SK-N-MC (cell line): ENCODE results near the gene EPG5.

Source experiments
- DNase-seq: peaks from one replicate; pipeline ENCODE4 v3.0.0-alpha.2; 2011; ENCODE audit warnings: low read depth, low spot score
- H3K27ac ChIP-seq: fragments of 200-600 bp; sonication (generic); 2 replicates; pipeline ENCODE4 v1.5.1; 2016; ENCODE audit warnings: mixed run types
- H3K36me3 ChIP-seq: fragments of 200-600 bp; sonication (generic); 2 replicates; pipeline ENCODE4 v1.6.1; 2017; ENCODE audit warnings: antibody characterized with exemption, low read length, mixed read lengths; ENCODE audit not compliant: insufficient read depth
- H3K4me3 ChIP-seq: fragments of 200-600 bp; sonication (generic); 2 replicates; pipeline ENCODE4 v1.5.1; 2016
- H3K9ac ChIP-seq: fragments of 200-600 bp; sonication (generic); 2 replicates; pipeline ENCODE4 v1.8.0; 2017; ENCODE audit warnings: mixed run types, mixed read lengths; ENCODE audit not compliant: insufficient read length
- H3K9me3 ChIP-seq: fragments of 200-600 bp; sonication (generic); 2 replicates; pipeline ENCODE4 v1.6.1; 2017; ENCODE audit warnings: low read depth, mild to moderate bottlenecking, antibody characterized with exemption, low read length, moderate library complexity, mixed read lengths
- EZH2 ChIP-seq: fragments of 200-600 bp; sonication (generic); IDR thresholded peaks from one replicate; pipeline ENCODE4 v1.6.1; 2017; ENCODE audit warnings: antibody characterized with exemption
- FOXP2 ChIP-seq: optimal IDR thresholded peaks from 2 replicates; pipeline ENCODE3; 2011; ENCODE audit warnings: mild to moderate bottlenecking, moderate library complexity; ENCODE audit not compliant: insufficient read depth; ENCODE audit errors: extremely low read length, control extremely low read depth
- POLR2AphosphoS5 ChIP-seq: IDR thresholded peaks from 2 replicates; pipeline ENCODE4 v1.6.1; 2012; ENCODE audit warnings: mild to moderate bottlenecking, low read depth, low read length, borderline replicate concordance

Gene EPG5

DNA sequence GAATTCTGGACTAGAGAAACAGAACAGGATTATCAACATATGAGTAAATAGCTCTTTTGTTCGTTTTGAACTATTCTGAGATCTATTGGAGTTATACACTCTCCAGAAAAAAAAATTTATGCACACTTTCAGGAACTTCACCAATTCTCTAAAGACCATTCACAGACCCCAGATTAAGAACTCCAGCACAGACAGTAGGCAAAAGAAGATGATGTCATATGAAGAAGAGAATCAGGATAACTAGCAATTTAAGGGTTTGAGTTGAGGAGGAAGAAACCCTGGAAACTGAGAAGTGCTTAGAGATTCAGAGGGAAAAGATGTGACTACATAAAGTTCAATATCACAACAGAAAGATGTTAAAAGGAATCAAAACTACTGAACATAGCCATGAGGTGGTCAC is 71.8 kb downstream of the EPG5 start:
- Histone ChIP-seq H3K9me3 (no peaks in the 10 kb centered on the region), H3K4me3 (no peak overlapping the region), H3K27ac (no peak overlapping the region), H3K9ac (no peak overlapping the region), H3K36me3 (peaks cover 7% of the 10 kb centered on the region; the same call in 1 of the 2 replicates)
- DNase-seq = no peak
- TF ChIP-seq POLR2AphosphoS5 (no peak), FOXP2 (no peak), EZH2 (no peak)

DNA sequence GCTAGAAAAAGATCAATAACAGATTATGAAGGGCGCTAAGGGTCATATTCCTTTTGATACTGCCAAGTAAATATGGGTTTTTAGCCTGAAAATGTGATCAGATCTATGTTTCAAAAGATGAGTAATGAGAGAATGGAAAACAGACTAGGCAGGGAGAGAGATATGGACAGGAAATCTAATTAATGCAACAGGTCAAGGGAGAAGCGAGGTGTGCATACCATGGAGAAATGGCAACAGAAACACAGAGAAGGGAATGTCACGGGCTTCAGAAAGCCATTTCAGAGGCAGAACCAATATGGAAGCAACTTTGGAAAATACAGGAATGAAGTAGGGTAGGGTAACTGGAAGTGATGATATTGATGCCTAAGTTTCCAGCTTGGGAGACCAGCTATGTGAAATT is 72.3 kb downstream of the EPG5 start:
- no peak for DNase-seq
- Histone ChIP-seq H3K36me3 (peaks cover 7% of the 10 kb centered on the region; the same call in 1 of the 2 replicates), H3K9me3 (no peaks in the 10 kb centered on the region), H3K9ac (no peak overlapping the region), H3K4me3 (no peak overlapping the region), H3K27ac (no peak overlapping the region)
- TF ChIP-seq POLR2AphosphoS5 = no peak
- no peak for TF ChIP-seq FOXP2
- no peak for TF ChIP-seq EZH2

DNA sequence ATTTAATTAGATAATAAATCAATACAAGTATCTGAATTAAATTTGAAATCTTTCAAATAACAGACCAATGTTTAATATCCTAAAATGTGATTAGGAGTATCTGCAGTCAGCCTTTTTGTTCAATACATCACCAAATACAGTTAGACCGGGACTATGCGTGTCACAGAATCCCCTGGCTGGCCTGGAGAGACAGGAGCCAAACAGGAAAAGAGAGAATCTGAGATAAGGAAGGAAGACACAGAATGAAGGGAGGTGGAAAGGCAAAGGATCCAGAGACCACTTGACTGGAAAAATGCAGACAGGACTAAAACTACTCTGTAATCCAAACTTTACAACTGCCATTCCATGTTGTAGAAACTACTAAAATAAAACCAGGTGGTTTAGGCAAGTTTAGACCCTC is 75.3 kb downstream of the EPG5 start:
- TF ChIP-seq EZH2 (no peak), POLR2AphosphoS5 (no peak), FOXP2 (no peak)
- no peak for DNase-seq
- H3K9ac ChIP-seq = no peak overlapping the region
- no peaks in the 10 kb centered on the region for H3K36me3 ChIP-seq
- no peak overlapping the region for H3K4me3 ChIP-seq
- no peak overlapping the region for H3K27ac ChIP-seq
- H3K9me3 ChIP-seq = no peaks in the 10 kb centered on the region

DNA sequence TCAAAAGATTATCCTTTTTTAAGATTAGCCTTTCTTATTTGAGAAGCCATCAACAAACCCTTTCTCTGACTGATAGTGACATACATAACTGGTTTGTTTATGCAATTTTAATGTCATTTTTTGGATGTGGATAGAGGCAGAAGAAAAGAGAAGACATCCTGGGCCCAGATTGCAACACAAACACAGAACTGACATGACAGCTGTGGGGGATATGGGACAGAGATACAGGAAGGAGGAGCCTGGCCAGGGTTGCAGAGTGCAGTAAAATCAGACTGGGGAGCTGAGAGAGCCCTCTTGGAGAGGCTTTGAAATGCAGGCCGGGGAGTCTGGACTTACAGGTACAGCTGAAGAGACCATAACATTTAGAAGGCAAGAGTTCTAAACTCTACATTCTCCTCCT is 76.5 kb downstream of the EPG5 start:
- Histone ChIP-seq H3K9me3 (no peaks in the 10 kb centered on the region), H3K27ac (no peak overlapping the region), H3K36me3 (no peaks in the 10 kb centered on the region), H3K9ac (no peak overlapping the region), H3K4me3 (no peak overlapping the region)
- DNase-seq = no peak
- no peak for TF ChIP-seq POLR2AphosphoS5
- TF ChIP-seq EZH2 = no peak
- no peak for TF ChIP-seq FOXP2

DNA sequence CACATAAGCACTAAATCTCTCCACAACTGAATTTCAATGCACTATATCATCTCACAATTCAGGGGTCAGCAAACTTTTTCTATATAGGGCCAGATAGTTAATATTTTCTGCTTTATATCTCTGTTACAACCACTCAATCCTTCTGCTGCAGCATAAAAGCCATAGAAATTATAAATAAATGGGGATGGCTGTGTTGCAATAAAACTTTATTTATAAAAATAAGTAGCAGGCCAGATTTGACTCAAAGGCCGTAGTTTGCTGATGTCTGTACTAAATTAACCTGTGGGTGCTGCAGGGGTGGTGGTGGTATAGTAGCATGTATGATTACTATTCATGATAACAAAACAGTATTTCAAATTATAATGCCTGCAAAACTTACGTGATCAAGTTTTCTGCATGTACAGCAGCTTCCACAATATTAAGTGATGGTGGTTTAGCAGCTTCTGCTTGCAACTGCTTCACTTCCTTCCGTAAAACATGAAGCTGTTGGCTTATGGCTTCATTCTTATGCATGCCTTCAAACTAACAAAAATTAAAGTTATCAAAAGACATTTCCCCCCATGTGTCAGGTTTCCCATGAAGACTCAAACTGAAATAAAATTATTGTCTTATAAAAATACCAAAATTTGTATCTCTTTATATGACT is 77.6 kb downstream of the EPG5 start:
- H3K36me3 ChIP-seq = no peaks in the 10 kb centered on the region
- no peak for TF ChIP-seq POLR2AphosphoS5
- TF ChIP-seq FOXP2 = no peak
- TF ChIP-seq EZH2 = no peak
- no peak for DNase-seq
- H3K27ac ChIP-seq = no peak overlapping the region
- H3K9me3 ChIP-seq = no peaks in the 10 kb centered on the region
- H3K4me3 ChIP-seq = no peak overlapping the region
- no peak overlapping the region for H3K9ac ChIP-seq

DNA sequence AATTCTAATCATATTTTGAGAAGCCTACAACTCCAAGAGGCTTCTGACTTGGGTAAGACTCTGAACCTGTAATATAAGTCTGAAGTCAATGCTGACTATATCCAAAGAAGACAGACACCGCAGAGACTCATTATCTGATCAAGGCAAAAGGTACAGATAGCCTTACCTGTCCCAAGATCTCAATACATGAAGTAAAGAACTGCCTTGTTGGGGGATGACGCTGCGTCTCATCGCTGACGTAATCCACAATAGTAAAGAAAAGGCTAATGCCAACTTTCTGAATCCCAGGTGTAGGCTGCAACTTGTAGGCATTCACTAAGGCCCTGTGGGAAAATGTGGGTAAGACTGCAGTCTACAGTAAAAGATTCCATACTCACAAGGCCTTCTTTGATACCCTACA is 79.5 kb downstream of the EPG5 start:
- Histone ChIP-seq H3K4me3 (no peak overlapping the region), H3K9me3 (no peaks in the 10 kb centered on the region), H3K9ac (no peak overlapping the region), H3K36me3 (no peaks in the 10 kb centered on the region), H3K27ac (no peak overlapping the region)
- no peak for TF ChIP-seq POLR2AphosphoS5
- no peak for TF ChIP-seq EZH2
- no peak for TF ChIP-seq FOXP2
- no peak for DNase-seq

DNA sequence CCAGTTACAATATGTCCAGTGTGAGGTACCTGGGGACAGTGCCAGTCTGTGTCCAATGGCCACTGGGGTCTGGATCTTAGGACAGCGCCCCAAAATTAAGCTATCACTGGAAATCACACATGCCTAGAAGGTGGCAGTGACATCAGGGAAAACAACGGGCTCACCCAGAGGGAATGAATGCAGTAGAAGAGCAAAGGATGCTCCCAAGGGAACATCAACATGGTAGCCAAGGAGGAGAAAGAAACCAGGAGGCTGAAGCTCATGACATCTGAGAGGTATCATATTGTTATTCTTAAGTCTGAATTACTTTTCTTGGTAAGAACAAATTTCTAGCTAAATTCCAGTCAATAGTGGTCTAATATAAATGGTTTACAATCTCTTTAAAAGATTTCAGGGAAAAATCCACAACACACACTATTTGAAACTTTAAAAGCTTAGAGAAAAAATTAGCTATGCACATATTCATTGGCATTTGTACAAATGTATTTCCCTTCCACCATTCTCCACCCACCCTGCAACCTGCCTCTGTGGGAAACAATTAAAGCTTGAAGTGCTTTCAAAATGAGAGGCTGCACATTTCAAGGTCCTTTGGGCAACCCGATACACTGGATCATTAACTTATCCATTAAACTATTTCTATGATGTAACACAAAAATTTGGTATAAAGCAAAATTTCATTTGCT is 86.1 kb downstream of the EPG5 start:
- DNase-seq = no peak
- H3K27ac ChIP-seq = no peak overlapping the region
- H3K4me3 ChIP-seq = no peak overlapping the region
- H3K9me3 ChIP-seq = no peaks in the 10 kb centered on the region
- H3K36me3 ChIP-seq = no peaks in the 10 kb centered on the region; the same call in 1 of the 2 replicates
- no peak overlapping the region for H3K9ac ChIP-seq
- TF ChIP-seq EZH2 (no peak), POLR2AphosphoS5 (no peak), FOXP2 (no peak)

DNA sequence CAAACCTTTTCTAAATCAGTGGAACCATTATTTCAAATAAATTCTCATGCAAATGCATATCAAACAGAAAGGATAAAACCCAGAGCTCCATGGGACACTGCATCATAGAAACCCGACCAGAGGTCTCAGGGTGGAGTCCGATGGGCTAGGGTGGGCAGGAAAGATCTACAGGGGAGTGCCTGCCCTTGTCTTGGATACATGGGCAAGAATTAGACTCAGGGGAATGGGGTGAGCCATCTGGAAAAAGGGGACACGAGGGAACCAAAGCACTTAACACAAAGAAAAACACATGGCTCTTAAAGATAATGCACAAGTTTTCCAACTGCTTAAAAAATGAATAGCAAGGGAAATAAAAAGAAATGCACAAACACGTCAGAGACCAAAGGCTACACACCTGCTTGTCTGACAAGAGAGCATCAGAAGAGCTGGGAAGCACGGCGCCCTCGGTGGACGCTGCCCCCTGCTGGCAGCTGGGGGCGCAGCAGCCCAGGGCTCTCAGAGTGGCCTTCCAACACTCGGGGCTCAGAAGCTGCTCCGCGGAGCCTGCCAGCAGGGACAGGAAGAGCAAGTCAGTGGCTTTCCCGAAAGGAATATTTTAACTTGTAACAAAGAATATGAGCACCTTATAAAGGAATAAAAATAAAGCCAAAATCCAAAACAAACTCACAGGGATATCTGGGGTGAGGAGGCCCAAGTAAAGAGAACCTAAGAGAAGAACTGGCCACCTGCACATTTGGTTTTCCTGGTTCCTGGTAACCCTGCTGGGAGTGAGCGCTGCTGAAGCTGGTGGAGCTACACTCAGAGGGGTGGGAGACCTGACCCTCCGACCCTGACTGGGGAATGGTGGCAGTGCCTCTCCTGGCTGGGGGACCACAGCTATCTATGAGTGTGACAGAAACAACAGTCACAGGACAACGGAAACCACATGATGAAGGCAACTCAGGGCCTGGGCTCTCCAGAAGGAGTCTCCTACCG is 87.2 kb downstream of the EPG5 start:
- TF ChIP-seq EZH2 (no peak), FOXP2 (no peak), POLR2AphosphoS5 (no peak)
- no peak for DNase-seq
- Histone ChIP-seq H3K4me3 (no peak overlapping the region), H3K9ac (no peak overlapping the region), H3K9me3 (no peaks in the 10 kb centered on the region), H3K27ac (no peak overlapping the region), H3K36me3 (peaks cover 6% of the 10 kb centered on the region; the same call in 1 of the 2 replicates)

DNA sequence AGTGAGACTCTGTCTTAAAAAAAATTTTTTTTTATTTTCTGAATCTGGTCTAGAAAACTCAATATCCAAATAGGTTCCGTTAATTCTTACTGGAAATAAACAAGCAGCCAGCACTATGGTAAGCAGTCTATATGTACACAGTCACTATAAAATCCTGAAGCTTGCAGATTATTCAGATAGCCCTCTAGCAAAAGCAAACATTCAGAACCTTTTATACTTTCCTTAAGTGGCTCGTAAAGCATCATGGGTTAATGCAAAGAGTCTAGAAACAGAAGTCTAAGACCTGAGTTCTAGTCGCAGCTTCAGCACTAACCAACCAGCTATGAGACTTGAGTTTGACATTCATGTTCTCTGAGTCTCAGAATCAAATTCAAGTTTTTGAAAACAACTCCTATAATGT is 89.7 kb downstream of the EPG5 start:
- Histone ChIP-seq H3K9ac (no peak overlapping the region), H3K4me3 (no peak overlapping the region), H3K27ac (no peak overlapping the region), H3K9me3 (no peaks in the 10 kb centered on the region), H3K36me3 (peaks cover 11% of the 10 kb centered on the region; the same call in 1 of the 2 replicates)
- no peak for DNase-seq
- TF ChIP-seq FOXP2 = no peak
- TF ChIP-seq EZH2 = no peak
- TF ChIP-seq POLR2AphosphoS5 = no peak
